Stimulated activated CD4-positive, alpha-beta T cell treated with anti-CD3 and anti-CD28 coated beads, Interleukin-12 subunit alpha, Interleukin-12 subunit beta, amount 100 ng/mL, for 48 hours (primary cell): Measurements from ENCODE around the gene SPTB.
"Not testable (repeated sequence)": the region's sequence is repeated elsewhere in the genome, so short reads cannot be mapped to it uniquely, and the experiment has no call there.

ENCODE experiments used
- DNase-seq, 3 donors: peaks; one replicate each; pipeline ENCODE4 v3.0.0-alpha.2; 2020; ENCODE audit warnings: low read depth in 2 of 3, low spot score in 1 of 3

The SPTB gene

GRCh38 chr14:64879635-64880220, at the start of gene SPTB:
Gene SPTB, minus strand, starts transcription at chr14:64879907. Its CDS starts 56,813 bp downstream, at chr14:64823094.
- peak in 2 of 3 donors; percentile 25 to 44 for DNase-seq

DNA sequence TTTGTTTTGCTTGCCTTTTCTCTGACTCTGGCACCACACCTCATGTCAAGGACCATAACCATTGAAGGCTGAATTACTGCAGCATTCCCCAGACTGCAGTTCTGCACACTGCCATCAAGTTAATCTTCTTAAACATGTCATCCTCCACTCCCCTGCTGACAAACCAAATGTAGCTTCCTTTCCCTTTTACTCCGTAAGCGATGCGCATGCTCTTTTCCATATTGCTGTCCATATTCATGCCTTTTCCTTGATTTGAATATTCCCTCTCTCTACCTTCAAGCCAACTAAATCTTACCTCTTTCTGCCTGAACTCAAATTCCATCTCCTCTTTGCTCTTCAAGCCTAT, 49.3 kb upstream of the SPTB start:
- no peak for DNase-seq

- no peak for DNase-seq
Measured at GRCh38 chr14:64928239-64929013, 48.7 kb upstream of the SPTB start.

DNA sequence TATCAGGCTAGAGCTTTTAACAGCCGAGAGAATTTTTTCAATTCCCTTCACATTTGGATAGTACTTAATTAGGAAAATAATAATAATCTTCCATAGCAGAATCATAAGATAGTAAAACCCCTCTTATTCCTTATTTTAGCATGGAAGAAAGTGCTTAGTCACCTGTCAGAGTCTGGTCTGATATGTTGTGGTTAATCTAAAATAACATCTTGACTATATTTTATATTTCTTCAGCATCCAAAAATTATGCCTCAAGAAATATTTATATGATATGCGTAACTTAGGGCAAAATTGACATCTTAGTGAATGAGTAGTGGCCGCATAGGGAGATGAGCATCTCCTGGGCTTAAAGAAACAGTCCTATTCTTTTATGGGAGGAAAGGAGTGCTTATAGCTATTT, 47.3 kb upstream of the SPTB start:
- no peak for DNase-seq

DNA sequence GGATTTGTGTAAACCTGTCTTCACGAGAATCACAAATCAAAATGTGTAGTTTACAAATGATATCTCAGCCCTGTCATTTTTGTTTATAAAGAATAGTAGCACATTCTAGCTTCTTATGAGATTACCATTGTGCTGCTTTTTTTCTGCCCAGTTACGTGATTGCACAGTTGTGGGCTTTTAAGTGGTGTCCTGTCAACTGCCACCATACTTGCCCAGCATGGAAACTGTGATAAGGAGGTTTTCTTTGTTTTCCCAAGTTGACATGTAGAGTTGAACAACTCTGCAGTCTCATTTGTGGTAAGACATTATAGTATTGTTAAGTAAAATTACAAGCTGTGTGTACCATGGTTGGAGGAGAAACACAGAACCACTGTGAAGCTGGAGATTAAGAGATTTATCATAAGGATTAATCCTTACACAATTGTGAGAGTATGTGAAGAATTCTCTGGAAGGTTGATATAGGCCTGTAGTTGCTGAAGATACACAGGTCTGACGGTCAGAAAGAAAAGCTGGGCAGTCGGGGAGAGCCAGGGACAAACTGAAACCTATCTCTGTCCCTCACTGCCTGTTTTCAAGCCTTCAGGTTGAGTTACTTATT, 46.8 kb upstream of the SPTB start:
- DNase-seq: no peak

GRCh38 chr14:64923015-64923414, 43.3 kb upstream of the SPTB start:
- no peak for DNase-seq

DNA sequence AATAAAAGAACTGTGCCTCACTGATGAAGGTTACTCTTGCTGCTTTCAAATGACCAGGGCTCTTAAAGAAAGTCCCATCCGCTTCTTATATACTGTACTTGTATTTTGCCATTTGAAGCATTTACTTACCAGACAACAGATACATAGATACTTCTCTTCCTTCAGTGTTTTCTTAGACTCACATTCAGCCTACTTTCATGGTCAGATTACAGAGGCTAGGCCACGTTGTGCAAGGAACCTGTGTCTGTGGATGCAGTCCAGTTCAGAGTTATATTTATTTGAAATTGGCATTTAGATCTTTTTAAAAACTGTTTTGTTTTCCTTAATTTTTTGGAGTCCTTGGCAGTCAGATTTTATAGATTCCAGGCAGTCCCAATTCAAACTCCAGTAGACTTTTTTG, 40.8 kb upstream of the SPTB start:
- DNase-seq: no peak

GRCh38 chr14:64919618-64920017, 39.9 kb upstream of the SPTB start:
- no peak for DNase-seq

DNA sequence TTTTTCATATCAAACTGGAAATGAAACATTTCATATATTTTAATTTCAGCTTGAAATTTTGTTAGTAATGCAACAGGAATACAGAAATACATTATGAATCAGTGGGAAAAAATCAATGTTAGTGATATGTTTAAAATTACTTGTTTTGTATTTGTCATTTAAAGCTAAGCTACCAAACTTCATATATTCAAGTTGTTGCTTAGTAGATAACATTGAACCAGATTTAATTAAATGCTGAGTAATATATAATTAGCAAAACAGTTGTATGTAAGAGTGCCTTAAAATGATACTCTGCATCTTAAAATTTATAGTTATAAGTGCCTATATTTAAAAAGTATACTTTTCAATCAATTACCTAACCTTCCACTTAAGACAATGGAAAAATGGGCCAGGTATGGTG, 39.5 kb upstream of the SPTB start:
- no peak for DNase-seq

GRCh38 chr14:64918216-64918615, 38.5 kb upstream of the SPTB start:
- DNase-seq: no peak

GRCh38 chr14:64915797-64916196, 36.1 kb upstream of the SPTB start:
- DNase-seq: no peak

DNA sequence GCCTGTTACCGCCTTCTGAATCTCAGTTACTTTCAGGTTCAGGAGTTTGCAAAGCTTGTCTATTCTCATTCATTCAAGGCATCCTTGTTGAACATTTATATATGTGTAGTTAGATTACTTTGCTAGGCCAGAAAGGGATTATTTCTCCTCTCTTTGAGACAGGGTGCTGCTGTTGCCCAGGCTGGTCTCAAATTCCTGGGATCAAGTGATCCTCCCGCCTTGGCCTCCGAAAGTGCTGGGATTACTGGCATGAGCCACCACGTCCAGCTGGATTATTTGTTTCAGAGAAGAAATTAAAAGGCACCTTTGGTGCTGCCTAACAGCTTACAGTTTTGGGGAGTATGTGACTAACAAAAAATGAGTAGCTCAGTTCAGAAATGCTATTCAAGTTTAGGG, 35.3 kb upstream of the SPTB start:
- DNase-seq: no peak

DNA sequence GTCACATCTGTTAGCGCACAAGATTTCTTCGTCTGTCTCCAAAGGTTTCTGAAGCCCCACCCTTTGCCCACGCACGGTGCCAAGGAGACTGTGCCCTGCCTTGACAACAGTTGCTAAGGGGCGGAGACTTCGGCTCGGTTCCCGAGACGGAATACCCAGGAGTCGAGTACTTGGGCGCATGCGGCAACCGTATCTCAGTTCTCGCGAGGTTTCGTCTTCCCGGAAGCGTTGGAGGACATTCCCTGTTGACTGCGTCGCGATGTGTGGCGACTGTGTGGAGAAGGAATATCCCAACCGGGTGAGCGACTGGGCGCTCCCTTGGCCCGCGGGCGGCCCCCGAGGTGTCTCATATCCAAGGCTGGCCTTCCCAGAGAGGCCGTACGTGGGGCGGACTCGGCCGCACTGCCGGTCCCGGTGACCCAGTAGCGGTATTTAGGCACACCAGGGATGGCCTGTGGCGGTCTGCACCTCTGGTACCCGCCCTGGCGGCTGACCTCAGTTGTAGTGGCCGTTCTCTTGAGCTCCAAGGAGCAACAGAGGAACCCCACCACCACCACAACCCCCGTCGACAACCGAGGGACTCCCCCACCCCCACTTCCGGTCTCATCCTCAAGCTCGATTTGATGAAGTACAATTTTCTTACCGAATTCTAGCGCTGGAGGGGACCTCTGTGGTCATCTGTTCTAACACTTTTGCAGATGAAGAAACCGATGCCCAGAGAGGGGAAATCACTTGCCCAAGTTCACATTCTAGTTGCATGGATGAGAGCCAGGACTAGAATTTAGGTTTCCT, 34.7 kb upstream of the SPTB start, which contains the start of gene CHURC1:
Gene CHURC1 (plus strand): TSS at position 219 of the 792 bp plus-strand sequence. CDS start 41 bp downstream, at position 260.
- DNase-seq: peak; percentile 92 to 98 (median 96)

DNA sequence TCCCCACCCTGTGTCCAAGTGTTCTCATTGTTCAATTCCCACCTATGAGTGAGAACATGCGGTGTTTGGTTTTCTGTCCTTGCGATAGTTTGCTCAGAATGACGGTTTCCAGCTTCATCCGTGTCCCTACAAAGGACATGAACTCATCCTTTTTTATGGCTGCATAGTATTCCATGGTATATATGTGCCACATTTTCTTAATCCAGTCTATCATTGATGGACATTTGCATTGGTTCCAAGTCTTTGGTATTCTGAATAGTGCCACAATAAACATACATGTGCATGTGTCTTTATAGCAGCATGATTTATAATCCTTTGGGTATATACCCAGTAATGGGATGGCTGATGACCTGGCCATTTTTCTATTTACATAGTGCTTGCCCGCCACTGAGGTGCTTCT, 33.8 kb upstream of the SPTB start:
- DNase-seq: not testable (repeated sequence)

DNA sequence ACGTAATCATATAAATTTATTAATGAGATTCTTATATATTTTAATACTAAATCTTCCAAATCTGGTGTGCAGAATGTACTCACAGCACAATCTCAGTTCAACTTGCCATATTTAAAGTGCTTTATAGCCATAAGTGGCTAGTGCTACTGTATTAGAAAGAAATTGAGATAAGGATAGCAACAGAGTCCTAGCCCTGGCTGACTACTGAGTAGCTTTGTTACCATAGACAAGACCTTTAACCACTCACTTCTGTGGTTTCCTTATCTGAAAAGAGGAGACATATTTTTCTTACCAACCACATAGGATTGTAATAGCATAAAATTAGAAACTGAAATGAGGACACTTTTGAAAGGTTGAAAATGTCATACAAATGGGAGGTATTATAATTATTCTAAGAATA, 32.6 kb upstream of the SPTB start:
- DNase-seq: no peak

GRCh38 chr14:64910847-64911495, 31.3 kb upstream of the SPTB start:
- no peak for DNase-seq

- no peak for DNase-seq
Measured at GRCh38 chr14:64906022-64906421, 26.3 kb upstream of the SPTB start.

GRCh38 chr14:64899958-64900357, 20.3 kb upstream of the SPTB start:
- no peak for DNase-seq

GRCh38 chr14:64891839-64892375, 12.2 kb upstream of the SPTB start:
- DNase-seq: peak in 1 of 3 donors; percentile 31

GRCh38 chr14:64891173-64891838, 11.6 kb upstream of the SPTB start:
- DNase-seq: no peak
